Raji (cell line): ENCODE results near the gene RNF123.
A peak's percentile ranks its signal among the peaks of the same experiment; 100 is the strongest.

Experiments used
- POLR2A ChIP-seq: IDR thresholded peaks from 2 replicates; pipeline ENCODE4 v1.6.1; 2011; ENCODE audit warnings: low read depth, low read length, control low read depth; ENCODE audit not compliant: insufficient read depth

RNF123 gene

DNA sequence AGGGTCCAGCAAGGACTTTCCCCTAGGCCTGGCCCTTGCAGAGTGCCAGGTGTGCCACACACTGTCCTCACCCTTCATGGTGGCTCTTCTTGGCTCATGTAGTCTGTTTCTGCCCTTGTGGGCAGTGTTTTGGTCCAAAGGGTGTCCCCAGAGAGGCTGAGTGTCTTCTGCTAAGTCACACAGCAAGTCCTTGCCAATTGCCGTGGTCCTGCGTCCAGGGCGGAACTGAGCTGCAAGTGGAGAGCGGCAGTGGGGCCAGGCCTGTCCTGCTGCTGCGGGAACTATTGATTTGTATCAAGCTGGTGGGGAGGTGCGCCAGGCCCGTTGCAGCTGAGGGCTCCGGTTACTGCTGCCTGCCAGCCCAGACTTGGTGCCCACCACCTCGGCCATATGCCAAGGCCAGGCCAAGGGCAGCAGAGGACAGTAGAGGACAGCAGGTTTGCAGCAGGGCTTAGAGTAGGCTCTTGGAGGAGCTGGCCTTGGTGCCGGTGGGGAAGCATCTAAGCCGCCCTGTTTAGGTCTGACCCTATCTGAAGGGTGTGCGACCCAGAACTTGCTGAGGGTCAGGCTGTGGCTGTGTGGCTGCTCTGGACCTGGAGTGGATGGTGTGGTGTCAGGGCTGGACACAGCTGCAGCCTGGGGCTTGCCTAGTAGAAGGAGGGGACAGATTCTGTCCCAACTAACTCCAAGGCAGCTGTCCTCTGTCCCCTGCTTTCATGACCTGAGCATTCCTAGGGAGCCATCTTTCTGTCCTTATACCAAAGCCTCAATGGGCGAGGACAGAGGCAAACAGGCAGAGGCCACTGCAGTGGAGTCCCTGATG, 25.6 kb downstream of the RNF123 start:
- TF ChIP-seq POLR2A = no peak

DNA sequence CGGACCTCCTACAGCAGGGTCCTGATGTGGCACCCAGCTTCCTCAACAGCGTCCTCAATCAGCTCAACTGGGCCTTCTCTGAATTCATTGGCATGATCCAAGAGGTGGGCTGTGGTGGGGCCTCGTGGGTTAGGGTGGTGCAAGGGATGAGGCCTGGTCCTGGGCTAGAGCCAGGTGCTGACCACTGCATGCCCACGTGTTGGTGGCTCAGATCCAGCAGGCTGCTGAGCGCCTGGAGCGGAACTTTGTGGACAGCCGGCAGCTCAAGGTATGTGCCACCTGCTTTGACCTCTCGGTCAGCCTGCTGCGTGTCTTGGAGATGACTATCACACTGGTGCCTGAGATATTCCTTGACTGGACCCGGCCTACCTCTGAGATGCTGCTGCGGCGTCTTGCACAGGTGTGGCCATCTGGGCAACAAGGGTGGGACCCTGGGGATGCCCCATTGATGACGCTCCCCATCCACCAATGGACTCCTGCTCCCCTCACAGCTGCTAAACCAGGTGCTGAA, 26.3 kb downstream of the RNF123 start:
- no peak for TF ChIP-seq POLR2A

DNA sequence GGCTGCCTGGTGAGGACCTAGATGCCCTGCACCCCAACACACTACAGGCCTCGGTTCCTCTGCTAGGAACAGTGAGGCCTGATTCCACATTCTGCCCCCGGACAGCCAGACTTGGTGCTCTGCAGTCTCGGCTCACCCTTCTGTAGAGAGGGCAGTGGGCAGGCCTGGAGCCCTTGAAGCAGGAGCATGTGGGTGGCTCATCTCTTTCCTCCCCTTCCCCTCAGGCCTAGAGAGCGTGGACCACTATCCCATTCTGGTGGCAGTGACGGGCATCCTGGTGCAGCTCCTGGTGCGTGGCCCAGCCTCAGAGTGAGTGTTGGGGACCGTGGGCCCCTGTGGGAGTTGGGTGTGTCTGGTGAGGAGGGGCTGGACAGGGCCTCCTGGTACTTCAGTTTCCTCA, 26.8 kb downstream of the RNF123 start:
- TF ChIP-seq POLR2A = no peak

DNA sequence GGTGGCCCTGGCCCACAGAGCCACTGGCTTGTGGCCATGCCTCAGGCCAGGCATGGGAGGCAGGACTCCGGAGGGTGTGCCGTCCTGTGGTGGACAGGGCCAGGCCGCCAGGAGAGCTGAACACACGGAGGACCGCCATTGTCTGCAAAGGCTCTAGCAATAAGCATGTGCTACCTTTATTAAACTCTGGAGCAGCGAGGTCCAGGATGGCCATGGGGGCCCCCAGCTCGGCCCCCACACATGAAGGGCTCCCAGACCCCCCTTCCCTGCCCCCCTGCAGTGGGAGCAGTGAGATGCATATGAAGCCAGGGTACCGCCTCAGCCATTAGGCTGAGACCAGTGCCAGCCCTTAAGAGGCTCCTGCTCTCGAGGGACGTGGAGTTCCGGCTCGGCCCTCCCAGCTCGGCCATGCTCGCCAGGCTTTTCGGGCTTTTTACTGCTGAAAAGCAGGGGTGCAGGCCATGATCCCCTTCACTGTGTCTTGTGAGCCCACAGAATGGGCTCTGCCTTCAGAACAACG, 27.4 kb downstream of the RNF123 start:
- TF ChIP-seq POLR2A = no peak

DNA sequence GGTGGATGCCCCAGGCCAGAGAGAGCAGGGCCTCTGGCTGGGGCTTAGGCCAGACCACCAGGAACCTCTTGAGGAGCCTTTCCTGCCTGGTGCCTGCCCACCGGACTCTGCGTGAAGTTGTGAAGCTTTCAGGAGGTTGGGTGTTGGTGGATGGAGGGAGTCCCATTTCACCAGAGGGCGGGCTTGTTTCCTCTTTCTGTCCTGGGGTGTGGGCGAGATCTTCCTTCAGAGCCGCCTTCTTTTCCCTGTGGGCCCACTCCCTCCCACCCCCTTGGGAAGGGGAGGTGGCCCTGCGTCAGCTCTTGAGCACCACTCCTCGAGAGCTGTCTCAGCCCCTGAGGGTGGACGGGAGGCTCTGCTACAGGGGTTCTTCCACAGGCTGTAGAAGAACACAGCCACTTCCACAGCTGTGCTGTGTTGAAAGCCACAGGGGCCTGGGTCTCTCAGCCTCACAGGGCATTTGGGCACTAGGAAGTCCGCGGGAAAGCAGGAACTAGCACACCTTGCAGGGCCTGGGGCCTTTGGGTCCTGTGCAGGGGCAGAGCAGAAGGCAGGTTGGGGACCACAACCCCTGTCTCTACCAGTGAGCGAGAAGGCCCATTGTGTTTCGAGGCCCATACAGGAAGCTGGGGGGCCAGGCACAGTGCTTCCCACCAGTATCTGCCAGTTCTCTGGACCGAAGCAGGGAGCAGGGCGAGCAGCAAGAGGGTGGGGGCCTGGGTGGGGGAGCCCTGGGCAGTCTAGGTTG, 28.0 kb downstream of the RNF123 start:
- no peak for TF ChIP-seq POLR2A

DNA sequence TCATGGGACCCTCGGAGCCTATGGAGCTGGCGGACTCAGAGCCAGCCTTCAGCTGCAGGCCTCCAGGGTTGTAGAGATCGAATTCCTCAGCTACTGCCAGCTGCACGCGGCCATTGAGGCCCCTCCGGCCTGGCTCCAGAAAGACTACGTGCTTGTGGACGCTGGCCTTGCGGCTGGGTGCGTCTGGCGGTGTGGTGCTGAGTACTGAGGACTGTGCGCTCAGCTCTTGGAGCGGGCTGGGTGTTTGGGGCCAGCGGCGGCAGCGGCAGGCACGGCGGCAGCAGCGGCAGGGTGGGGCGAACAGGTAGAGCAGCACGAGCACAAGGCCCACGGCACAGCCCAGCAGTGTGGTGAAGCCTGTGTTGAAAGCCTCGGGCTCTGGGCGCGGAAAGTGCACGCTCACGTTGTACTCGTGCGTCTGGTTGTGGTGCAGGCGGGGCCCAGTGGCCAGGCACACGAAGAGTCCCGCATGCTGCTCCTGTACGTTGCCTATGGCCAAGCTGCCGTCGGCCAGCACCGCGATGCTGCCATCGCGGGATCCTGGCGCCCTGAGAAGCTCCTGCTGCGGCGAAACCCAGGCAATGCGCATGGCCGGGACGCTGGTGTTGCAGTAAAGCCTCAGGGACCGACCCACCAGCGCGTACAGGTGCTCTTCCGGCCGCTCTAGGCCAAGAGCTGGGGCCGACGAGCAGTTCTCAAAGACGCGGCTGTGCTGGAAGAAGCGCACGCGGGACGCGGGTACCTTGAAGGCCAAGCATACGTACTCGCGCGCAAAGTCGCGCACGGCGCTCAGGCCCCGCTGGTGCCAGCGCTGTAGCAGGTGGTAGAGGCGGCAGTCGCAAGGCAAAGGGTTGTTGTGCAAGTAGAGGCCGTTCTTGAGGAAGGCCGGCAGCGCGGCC, 28.9 kb downstream of the RNF123 start:
- no peak for TF ChIP-seq POLR2A

DNA sequence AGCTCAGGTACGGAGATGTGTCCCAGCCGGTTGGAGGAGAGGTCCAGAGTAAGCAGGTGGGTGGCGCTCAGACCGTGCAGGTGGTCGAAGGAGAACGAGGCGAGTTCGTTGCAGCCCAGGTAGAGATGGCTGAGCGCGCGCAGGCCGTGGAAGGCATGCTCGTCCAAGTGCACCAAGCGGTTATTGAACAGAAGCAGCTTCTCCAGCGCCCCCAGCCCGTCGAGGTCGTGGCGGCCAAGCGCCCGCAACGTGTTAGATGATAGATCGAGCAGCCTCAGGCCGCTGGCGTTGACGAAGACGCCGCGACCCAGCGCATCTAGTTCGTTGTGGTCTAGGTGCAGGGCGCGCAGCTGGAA, 29.5 kb downstream of the RNF123 start:
- TF ChIP-seq POLR2A = no peak

DNA sequence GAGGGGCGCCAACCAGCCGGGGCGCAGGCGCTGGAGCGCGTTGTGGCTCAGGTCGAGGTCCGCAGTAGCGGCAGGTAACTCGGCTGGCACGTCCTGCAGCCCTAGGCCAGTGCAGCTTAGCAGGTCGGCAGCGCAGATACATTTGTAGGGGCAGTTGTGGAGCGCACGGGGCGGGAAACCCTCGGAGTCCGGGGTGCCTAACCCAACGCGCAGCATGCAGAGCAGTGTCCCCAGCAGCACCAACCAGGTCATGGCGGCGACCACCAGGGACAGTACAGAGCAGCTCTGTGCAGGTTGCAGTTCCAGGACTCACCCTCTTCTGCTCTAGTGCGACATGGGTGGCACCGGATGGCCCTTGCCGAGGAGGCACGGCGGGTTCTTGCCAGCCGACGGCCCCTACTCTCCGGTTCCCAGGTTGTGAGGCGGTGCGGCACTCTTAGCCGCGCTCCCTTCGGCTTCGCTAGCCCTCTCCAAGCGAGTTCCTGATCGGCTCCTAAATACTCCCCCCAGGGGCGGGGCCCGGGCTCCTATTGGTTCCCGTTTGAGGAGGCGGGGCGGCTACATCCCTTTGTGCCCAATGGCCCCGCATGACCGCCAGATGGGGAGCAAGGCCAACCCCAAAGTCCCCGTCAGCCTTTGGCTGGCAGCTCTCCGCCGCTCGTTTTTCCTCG, 30.0 kb downstream of the RNF123 start, which contains the start of gene AMIGO3:
AMIGO3 (minus strand) TSS at position 471 of the 671 bp plus-strand sequence; CDS start at position 252, 219 bp downstream.
- TF ChIP-seq POLR2A = peak; percentile 90

DNA sequence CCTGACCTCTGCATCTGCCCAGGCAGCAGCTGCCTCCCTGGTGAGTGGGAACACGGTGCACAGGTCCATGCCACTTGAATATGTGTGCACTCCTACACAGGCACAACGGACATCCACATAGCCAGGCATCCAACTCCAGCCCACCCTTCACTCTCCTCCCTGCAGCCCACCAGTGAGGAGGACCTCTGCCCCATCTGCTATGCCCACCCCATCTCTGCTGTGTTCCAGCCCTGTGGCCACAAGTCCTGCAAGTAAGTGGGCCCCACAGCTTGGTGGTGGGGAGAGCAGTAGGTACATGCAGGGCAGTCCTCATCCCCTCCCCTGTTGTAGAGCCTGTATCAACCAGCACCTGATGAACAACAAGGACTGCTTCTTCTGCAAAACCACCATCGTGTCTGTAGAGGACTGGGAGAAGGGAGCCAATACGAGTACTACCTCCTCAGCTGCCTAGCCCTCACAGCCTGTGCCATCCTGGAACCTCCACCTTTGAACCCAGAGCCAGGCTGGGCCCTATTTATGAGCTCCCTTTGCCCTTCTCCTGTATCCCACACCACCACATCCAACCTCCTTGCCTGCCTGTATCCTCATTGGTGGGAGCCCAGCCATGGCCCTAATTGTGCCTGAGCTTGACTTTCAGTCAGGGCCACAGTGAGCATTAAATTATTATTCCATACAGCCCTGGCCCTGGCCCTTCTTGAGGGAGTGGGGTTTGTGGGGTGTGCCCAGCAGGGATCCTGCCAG, 31.7 kb downstream of the RNF123 start:
- TF ChIP-seq POLR2A = no peak; the same call in 1 of the 2 replicates

DNA sequence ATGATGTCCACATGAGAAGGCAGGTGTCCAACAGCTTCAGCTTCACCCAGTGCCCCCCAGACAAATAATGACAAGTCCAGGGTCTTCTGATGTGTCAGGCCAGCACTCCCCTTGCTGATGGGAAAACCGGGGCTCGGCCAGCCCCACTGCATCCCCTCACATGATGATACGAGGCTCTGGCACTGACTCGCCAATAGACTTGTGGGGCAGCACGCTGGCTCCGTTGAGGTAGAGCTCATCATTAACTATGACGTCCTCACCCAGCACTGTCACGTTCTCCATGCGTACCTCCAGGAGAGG, 32.2 kb downstream of the RNF123 start:
- TF ChIP-seq POLR2A = no peak

DNA sequence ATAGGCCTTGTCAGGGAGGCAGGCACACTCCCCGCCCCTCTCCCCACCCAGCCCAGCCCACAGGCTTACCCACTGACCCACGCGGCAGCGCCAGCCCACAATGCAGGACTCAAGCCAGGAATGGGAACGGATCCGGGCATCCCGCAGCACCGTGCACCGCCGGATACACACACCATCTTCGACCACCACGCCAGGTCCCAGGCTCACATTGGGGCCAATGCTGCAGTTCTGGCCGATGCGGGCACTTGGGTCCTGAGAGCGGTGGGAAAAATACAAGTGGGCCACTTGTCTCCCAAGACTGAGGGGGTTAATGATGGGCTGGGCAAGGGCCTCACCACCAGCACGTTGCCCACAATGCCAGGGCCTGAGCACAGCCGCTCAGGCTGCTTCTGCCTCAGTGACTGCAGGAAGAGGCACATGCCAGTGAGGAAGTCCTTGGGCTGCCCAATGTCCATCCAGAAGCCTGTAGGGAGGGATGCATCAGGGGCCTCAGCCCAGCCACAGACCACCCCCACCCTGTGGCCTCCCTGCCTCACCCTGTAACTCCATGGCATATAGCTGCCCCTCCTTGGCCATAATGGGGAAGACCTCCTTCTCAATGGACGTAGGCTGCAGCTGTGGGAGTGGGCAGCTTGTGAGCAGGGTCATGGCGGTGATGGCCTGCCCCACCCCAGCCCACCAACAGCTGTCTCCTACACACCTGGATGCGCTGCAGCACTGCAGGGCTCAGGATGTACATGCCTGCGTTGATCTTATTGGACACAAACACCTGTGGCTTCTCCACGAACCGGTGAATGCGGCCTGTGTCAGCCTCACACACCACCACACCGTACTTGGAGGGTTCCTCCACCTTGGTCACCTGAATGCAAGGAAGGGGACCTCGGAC, 32.8 kb downstream of the RNF123 start:
- no peak for TF ChIP-seq POLR2A

DNA sequence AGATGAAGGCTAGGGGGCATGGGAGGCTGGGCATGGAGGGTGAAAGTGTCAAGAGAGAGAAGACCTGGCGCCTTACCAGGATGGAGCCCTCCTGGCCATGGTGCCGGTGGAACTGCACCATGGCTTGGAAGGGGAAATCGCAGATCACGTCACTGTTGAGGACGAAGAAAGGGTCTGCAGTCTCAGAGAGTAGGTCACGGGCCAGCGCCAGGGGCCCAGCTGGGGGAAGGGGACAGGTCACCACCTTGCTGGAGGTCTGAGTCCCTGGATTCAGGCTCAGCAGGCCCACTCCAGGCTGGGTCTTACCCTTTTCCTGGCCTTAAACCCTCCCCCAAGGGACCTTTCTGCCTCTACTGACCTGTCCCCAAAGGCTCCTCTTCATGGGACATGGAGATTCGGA, 33.5 kb downstream of the RNF123 start:
- no peak for TF ChIP-seq POLR2A

DNA sequence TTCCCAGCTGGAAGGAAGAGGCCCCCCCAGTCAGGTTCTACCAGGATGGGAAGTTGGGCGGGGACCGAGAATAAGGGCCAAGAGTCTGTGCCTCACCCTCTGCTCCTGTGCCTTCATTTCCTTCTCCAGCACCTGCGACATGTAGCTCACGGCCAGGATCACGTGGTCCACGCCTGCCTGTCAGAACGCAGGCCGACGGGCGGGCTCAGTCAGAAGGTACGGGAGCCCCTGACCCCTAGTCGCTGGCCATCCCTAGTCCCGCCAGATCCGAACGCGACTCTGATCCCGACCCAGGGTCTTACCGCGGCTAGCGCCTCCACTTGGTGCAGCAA, 33.9 kb downstream of the RNF123 start:
- TF ChIP-seq POLR2A = peak; percentile 52
